ENCODE data around the gene OSBPL2.

The OSBPL2 gene

DNA sequence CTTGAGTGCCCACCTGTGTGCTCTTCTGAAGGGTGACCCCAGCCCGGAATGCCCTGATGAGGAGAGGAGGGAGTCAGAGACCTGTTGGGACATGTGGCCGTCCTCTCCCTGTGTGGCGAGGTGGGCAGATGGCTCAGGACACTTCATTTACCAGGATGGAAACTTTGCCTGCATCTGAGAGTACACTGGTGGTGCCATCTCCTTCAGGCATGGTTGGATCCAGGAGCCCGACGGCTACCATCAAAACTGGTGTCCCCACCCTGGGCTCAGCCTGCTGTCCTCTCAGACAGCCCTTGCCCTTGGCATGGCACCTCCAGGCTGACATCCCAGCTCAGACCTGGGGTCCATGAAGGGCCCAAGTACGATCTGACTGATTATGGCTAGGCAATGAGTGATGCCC, 7.0 kb upstream of the OSBPL2 start:
- H3K4me3 ChIP-seq (ENCODE audit: control insufficient read depth, low read depth, low read length), result no peak overlapping the region
- no peak for TF ChIP-seq CTCF (conservative IDR thresholded peaks at IDR 0.05; ENCODE audit: control insufficient read depth, insufficient read depth, low read depth, low read length)
- no peak for DNase-seq (ENCODE audit: low read depth)

- no peak for DNase-seq (ENCODE audit: low read depth)
- no peak overlapping the region for H3K4me3 ChIP-seq (ENCODE audit: control insufficient read depth, low read depth, low read length)
- TF ChIP-seq CTCF (conservative IDR thresholded peaks at IDR 0.05; ENCODE audit: control insufficient read depth, insufficient read depth, low read depth, low read length), result no peak
These were observed 6.1 kb upstream of the OSBPL2 start for GRCh38 chr20:62232194-62232593.

- TF ChIP-seq CTCF (conservative IDR thresholded peaks at IDR 0.05; ENCODE audit: control insufficient read depth, insufficient read depth, low read depth, low read length), result no peak
- no peak overlapping the region for H3K4me3 ChIP-seq (ENCODE audit: control insufficient read depth, low read depth, low read length)
- DNase-seq (ENCODE audit: low read depth), result no peak
These were observed 5.3 kb upstream of the OSBPL2 start for GRCh38 chr20:62232770-62233645.

DNA sequence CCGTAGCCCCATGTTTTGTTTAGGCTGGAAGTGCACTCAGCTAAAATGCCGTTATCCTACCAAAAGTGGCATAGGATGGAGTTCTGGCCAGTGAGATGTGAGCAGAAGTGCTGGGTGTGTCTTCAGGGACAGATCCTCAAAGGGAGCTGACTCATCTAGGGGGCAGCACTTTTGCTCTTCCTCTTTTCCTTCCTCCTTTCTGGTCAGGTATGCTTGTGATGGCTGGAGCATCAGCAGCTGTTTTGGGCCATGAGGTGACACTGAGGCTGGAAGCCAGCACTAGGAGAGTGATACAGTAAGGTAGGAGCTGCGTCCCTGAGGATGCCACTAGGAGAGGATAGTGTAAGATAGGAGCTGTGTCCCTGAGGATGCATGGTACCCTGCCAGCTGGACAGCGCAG, 4.6 kb upstream of the OSBPL2 start:
- DNase-seq (ENCODE audit: low read depth), result no peak
- H3K4me3 ChIP-seq (ENCODE audit: control insufficient read depth, low read depth, low read length), result no peak overlapping the region
- TF ChIP-seq CTCF (conservative IDR thresholded peaks at IDR 0.05; ENCODE audit: control insufficient read depth, insufficient read depth, low read depth, low read length), result no peak

DNA sequence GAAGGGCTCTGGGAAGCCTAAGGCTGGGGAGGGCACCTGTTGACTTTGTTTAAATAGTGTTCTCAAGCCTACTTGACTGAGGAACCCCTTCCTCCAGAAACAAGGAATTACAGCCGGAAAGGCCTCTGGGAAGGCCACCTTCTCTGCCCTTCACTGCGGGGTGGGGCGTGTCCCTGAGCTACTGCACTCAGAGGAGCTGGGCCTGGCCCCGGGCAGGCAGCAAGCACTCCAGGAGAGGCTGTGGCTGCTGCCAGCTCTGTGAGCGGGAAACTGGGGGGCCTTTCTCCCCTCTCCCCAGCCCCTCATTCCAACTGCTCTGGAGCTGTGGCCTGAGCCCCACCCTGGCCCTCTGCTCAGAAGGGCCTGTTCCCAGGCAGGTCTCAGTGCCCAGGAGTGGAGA, 4.0 kb upstream of the OSBPL2 start:
- no peak for TF ChIP-seq CTCF (conservative IDR thresholded peaks at IDR 0.05; ENCODE audit: control insufficient read depth, insufficient read depth, low read depth, low read length)
- H3K4me3 ChIP-seq (ENCODE audit: control insufficient read depth, low read depth, low read length), result no peak overlapping the region
- DNase-seq (ENCODE audit: low read depth), result no peak

DNA sequence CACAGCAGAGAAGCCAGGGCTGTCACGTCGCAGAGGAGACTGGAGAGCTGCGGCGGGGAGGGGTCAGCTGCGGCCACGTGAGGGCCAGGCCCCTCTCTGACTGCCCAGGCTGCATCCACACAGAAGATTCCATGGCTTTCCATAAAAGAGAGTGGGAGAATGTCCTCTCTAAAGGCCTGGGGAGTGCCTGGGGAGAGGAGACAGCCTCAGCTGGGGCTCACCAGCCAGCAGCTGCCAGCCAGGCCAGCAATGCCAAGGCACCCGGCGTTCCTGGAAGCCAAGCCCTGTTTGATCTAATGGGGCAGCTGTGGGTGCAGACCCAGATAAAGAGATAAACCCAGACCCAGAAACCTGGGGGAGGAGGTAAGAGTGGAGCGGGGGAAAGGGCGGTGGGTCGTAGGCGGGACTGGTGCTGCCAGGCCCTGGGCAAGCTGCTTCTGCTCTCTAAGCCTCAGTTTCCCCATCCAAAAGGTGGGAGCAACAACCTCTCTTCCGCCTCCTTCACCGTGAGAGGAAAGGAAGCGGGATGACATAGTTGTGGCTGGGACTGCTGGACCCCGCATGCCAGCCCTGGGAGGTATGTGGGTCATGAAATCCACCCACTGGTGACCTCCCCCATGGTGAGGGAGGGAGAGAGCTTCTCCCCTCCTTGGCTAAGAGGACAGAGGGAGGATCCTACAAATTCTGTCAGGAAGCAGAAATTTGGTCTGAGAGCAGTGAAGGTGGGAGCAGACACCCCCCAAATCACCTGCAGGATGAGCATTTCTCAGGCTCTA, 3.1 kb upstream of the OSBPL2 start:
- no peak for DNase-seq (ENCODE audit: low read depth)
- no peak for TF ChIP-seq CTCF (conservative IDR thresholded peaks at IDR 0.05; ENCODE audit: control insufficient read depth, insufficient read depth, low read depth, low read length)
- no peak overlapping the region for H3K4me3 ChIP-seq (ENCODE audit: control insufficient read depth, low read depth, low read length)
